NCI-H2107 (cell line): ENCODE measurements around the gene RIMS1.
"Not testable (repeated sequence)": the region's sequence is repeated elsewhere in the genome, so short reads cannot be mapped to it uniquely, and the experiment has no call there.

ENCODE experiments used
- DNase-seq: peaks from one replicate; lab custom pipeline; 2025; lab: John Stamatoyannopoulos, UW

The RIMS1 gene

DNA sequence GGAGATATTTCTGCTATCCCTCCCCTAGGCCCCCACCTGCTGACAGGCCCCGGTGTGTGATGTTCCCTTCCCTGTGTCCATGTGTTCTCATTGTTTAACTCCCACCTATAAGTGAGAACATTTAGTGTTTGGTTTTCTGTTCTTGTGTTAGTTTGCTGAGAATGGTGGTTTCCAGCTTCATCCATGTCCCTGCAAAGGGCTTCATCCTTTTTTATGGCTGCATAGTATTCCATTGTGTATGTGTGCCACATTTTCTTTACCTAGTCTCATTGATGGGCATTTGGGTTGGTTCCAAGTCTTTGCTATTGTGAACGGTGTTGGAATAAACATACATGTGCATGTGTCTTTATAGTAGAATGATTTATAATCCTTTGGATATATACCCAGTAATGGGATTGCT, 448.9 kb downstream of the RIMS1 start:
- DNase-seq: not testable (repeated sequence)

DNA sequence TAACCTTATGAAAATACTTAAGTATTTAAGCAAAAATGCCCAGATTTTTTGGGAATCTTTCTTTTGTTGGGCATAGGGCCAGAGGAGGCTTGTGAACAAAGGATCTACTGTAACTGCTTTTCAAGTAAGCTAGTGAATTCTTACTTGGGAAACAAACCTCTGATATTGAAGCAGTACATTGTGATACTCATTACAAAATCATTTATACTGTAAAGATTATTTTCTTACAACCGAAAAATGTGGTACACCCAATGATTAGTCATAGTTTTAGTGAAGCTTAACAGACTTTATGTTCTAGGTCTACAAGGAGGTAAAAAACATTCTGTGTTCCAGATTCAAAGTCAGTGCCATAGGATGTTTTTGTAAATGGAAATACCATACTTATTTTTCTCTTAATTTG, 462.6 kb downstream of the RIMS1 start:
- no peak for DNase-seq

DNA sequence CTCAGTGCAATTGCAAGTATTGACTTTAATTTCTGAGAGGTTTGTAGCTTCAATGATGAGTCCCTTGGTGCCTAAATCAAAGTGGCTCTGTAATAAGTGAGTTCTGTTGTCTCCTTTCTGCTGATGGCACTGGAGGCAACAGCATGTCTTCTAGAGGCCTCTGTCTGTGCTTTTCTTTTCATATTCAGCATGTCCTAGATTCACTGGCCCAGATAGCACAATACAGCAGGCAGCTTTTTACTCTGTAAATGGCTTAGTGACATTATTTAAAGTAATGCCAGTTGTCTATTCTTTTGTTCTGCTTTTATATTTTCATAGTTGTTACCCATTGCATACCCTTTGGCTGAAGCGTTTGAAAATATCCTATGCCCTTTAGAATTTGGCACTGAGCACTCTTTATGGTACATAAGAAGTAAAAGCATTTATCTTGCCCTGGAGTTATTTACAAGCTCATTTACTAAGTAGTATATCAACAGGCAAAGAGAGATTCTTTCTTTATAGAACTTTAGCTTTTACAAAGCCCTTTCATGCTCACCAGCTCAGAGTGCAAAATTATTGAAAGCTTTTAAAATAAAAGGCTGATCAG, 464.0 kb downstream of the RIMS1 start:
- no peak for DNase-seq

DNA sequence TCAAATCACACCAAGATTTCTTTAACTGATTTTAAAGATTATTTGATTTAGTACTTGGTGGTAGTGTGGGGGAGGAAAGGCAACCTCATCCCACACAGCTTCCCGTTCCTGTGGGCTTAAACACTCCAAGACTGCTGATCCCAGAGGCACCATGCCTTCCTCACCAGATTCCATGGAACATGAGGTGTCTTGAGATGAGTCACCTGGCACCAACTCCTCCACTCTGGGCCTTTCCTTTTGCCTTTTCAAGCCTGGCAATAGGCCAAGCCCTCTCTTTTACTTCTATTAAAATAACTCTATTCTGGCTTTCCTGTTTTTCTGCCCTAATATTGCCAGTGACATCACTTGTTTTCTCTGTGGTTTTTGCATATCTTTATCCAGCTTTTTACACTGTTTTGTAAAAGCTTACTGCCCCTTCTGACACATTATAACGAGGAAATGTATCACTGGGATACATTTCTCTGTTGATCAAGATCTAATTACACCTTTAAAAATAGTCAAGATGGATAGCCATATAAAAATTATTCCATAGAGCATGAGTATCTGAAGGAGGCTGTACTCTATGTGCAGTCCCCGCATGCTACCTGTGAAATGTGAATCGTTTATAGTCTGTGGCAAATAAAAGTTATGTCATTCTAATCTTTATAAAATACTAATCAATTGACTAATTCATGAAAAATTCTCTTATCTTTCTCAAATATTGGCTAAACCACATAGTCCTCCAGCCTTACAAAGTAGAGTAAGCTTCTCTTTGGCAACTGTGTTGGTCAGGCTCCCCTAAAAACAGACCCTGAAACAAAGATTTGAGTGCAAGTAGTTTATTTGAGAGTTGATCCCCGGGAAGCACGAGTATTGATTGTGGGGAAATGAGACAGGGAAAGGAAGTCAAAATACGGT, 477.7 kb downstream of the RIMS1 start:
- no peak for DNase-seq

DNA sequence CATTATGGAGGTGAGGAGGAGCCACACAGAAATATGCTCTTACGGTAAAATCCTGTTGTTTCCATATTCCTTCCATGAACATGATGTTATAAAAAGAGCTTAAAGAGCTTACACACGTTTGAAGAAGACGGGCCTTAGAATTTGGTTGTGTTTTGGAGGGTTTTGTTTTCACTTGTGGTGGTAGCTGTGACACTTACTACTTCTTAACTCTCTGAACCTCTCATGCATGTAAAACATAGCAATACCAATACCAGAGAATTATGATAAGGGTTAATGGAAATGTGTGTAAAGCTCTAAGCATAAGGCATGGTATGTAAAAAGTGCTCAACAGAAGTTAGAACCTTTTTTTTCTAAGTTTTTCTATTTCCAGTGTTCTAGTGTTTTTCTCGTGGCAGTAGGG, 479.4 kb downstream of the RIMS1 start:
- no peak for DNase-seq

DNA sequence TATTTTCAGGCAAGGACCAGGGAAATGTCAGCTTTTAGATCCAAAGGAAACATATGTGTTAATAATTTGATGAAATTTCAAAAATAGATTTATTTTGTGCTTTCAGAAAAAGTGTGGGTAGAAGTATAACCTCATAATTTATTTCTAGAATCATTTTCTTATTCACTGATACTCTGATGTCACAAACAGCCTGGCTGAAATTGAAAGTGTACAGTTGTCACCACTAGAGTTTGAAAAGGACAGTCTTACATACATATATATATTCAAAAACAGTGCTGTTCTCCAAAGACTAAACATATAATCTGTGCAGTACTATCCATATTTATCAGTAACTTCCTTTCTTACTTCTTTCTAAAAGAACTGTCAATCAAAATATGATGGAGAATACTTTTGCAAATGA, 481.1 kb downstream of the RIMS1 start:
- no peak for DNase-seq

DNA sequence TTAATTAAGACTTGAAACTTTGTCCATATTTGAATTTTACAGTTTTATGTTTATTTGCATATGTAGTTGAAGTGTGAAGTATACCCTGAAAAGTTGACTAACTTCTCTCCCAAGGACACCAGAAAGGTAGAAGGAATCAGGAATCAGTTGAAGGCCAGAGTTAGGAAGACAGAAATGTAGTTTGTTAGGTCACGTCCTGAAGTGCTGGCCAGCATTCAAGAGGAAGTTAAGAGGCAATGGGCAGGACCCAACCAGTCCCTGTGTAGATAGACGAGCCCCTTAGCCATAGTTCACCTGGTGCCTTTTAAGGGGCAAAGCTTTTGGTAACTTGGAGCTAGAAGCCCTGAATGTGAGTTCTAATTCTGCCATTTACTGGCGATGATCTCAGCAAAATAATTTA, 485.1 kb downstream of the RIMS1 start:
- DNase-seq: no peak

DNA sequence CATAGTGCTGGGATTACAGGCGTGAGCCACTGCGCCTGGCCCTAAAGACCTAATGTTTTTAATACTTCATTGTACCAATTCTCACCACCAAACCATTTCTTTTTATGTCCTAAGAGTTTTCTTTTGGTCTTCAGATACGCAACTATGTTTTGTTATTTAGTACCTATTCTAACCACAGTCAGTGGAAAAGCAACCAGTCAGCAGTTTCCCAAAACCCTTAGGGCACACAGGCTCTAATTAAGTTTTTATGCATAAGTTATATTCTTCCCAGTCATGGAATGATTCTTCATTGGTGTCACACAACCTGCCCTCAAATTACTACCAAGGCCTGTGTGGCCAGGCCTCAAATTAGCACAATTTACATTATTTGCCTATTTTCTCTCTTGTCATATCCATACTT, 487.8 kb downstream of the RIMS1 start:
- DNase-seq: no peak

DNA sequence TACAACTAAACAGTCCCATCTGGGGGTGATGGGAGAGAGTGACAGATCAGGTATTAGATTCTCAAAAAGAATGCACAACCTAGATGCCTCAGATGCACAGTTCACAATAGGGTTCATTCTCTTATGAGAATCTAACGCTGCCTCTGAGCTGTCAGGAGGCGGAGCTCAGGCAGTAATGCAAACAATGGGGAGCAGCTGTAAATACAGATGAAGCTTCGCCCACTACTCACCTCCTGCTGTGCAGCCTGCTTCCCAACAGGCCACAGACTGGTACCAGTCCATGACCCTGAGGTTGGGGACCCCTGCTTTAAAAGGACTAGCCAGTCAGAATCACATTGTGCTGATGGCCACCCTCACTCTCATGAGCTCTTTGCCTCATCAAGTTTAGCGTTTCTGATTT, 488.5 kb downstream of the RIMS1 start:
- no peak for DNase-seq

DNA sequence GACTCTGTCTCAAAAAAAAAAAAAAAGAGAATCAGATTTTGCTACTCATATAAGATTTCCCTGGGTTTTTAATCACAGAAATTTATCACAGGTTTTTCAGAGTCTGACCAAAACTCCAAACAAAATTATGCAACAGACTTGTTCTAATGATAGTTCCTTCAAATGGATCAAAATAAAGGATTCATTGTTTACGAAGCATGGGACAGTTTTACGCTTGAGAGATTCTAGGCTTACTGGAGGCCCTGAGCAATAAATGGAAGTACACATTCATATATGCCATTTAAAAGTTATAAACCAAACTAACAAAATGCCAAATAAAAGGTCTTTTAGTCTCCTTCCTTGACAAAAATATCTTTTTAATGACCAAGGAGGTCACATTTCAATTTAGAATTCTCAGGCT, 490.4 kb downstream of the RIMS1 start:
- no peak for DNase-seq

DNA sequence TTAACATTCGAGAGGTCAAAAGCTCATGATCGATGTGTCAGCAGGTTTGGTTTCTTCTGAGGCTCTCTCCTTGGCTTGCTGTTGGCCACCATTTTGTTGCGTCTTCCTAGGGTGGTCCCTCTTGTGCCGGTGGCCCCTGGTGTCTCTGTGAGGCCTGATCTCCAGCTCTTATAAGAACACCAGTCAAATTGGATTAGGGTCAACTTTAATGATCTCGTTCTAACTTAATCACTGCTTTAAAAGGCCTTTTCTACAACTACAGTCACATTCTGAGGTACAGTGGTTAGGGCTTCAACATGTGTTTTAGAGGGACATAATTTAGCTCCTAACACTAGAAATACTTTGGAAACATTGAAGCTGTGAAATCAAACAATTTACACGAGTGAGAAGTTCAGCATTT, 494.7 kb downstream of the RIMS1 start:
- no peak for DNase-seq

DNA sequence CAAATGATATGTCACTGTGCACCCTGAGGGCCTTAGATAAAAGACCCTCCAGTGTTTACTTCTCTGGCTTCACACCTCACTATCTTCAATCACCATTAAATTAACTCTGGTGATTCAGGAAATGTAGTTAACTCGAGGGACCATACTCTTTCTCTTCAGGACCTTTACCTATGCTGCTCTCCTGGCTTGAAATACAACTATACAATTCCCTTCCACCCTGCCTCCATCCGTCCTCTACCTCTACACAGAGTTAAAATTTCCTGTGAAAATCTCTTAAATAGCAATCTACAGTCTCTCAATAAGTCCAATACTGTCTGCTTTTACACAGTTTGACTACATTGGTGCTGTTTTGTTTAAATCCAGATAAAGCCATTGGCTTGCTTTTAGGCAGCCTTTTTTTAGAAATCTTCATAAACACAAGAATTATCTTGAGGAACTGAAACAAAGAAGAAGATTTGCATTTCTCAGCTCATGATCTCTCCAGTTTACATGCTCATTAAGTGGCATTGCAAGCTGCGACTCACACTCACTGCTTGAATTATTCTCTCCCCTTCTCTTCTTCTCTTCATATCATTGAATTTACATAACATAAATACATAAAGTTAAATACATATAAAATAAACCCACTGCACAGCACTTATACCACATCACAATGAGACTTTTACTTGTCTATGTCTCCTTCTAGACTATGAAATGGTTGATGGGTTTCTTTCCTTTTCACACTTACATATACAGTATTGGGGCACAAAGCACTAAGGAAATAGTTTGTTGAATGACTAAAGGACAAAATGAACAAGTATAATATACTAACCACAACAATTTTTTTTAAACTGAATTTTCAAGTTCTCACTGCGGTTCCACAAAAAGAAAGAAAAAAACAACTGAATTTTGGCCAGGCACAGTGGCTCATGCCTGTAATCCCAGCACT, 496.5 kb downstream of the RIMS1 start:
- DNase-seq: no peak

DNA sequence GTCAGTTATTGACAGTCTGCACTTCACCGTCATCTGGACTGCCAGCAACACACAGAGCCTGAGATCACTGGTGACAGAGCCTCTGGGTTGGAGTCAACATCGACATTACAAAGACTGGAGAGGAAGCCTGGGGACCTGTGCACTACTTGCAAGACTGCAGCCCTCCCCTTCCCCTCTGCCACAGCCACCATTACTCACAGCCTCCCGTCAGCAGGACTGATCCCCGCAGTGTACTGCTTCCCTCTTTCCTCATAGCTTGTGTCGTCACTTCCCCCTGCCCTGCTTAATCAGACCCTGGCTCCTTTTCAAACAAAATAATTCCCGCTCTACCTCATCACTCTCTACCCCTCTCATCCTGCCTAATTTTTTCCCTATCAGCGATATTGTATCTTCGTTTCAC, 500.0 kb downstream of the RIMS1 start:
- DNase-seq: no peak

DNA sequence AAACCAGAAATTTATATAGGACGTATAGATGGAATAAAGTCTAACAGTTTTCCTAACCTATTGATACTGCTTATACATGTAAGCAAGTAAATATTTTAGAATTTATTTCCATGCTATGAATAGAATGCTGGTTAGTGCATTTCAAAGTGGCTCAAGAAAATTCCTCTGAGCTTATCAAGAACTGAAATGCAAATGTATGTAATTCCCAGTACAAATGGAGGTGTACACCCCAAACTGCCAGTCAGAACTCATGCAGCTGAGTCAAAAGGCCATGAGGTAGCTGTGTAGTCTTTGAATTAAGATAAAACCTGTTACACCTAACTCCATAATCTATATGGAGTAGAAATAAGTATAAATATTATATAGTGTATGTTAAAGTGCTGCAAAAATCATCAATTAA, 503.3 kb downstream of the RIMS1 start:
- no peak for DNase-seq

DNA sequence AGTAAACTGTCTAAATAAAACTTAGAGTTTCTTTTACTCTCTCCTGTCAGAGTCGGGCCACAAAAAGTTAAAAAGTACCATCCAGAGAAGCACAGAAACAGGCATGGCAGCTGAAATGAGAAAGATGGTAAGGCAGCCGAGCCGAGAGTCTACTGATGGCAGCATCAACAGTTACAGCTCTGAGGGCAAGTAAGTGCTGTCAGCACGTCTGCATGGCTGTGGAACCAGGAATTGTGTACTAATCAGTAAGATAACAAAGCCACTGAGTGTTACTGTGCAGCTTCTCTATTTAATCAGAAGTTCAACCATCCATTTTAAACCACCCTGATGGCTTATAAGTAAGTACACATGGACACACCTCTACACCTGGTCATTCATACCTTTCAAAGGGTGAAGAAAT, 504.2 kb downstream of the RIMS1 start:
- no peak for DNase-seq

DNA sequence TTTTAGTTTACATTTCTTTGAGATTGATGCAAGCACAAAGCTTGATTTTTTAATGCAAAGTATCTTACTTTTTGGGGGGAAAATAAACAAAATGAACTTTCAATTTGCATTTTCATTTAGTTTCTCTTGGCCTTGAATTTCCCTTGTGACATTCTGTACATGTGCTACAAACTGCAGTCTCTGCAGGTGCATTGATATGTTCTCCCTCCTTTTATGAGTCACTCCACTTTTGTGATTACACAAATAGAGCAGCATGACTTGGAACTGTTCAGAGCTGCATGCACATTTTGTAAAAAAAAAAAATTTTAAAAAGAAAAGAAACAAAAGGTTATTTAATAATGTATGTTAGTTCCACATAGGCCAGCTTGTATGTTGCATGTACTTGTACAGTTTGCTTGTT, 515.5 kb downstream of the RIMS1 start:
- DNase-seq: no peak

DNA sequence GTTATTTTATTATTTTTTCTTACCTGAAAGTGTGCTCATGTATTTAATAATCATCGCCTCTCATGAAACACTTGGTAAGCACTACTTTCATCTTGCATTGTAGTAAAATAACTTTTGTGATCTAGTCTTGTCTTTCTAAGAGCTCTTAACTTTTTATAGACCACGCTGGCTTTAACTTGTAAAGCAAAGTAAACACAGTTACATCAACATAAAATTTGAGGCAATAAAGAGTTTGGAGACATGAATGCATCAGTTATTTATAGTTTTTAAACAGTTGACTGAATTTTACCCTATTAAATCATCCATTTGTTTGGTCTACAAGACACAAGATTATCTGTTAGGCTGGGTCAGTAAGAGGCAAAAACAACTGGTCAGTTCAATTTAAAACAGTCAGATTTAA, 517.1 kb downstream of the RIMS1 start:
- DNase-seq: no peak

DNA sequence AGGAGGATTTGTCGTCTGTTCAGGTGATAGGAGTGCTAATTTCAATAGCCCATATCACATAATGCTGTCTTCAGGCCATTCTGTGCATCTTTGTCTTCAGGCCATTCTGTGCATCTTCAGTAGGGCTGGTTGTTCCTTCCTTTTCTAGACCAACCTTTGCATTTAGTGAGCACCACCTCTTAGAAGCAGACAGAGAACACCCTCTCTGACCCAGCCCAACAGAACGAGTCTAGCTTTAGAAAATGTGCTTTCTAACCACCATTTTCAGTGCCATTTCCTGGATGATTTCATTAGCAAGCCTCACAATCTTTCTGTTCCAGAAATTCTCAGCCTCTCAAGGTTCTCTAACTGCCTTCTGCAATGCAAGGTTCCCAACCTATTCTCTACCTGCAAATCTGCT, 520.2 kb downstream of the RIMS1 start:
- DNase-seq: no peak

DNA sequence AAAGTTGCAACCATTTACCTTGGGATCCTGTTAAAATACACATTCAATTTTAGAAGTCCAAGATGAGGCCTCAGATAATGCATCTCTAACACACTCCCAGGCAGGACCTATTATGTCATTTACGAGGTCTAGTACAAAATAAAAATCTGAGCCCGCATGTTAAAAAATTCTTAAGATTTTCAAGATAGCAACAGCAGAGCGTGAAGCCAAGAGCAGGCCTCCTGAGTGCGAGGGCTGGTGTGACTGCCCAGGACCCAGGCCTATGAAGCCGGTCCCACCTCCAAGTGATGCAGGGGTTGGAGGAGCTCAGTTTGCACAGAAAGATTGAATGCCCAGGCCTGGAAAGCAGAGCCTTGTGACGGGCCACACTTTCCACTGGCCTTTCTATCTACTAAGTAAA, 524.4 kb downstream of the RIMS1 start:
- DNase-seq: no peak

DNA sequence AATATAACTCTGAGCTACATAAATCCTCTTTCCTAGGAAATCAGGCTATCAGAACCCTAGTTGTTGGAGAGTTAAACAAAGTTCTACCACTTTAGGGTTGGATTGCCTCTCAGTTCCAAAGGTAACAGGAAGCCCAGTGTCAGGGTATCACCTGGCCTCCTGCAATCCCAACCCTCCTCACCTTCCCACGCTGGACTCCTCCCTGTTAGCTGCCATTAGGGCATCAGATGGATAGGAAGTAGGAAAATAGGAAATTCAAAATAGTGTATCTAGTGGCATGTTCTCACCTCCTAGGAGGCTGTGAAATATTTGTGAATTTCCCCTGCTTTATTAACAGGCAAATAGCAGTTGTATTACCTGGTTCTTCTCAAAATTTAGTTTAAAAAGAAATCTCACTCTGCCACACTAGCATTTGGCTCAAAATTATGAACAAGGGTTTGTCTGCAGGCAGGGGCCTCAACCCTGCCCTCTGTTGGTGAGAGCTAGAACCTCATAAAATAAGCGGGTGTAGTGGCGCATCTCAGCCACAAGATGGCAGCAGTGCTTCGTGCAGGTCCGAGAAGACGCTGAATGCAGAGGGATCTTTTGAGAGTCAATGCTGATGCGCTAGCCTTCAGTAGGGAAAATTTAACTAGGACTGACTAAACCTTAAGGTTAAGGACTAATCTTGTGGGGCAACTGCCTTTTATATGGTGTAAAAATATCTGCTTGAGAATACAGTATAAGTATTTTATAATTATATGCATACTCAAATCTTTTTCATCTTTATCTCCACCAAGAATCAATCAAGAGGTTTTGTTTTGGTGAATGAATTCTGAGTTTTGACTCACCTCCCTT, 525.7 kb downstream of the RIMS1 start:
- peak; percentile 65 for DNase-seq

DNA sequence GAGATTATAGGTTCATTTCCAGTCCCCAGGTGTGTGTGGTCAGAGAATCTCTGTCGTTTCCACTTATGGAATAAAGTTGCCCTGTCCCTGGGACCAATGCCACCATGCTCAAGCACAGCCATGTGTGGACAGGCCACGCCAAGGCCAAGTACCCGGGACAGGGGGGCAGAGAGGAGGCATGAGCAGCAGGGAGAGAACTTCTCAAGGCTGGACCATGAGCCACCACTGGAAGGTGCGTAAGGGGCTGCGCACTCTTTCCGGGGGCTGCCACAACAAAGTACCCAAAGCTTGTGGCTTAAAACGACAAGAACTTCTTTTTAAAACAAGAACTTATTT, 526.3 kb downstream of the RIMS1 start:
- no peak for DNase-seq

DNA sequence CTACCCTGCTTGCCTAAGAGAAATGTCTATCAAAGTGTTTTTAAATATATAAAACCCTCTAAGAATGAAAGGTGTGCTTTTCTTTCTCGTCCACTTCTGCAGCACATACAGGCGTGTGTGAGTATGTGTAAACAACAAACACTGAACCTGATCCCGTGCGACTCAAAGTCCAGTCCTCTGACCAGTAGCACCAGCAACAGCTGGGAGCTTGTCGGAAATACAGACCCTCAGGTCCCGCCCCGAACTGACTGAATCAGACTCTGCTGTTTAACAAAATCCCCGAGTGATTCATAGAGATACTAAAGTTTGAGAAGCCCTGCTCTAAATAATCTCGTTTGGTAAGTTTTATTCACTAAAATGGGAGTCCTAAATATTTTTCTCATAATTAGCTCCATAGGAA, 527.5 kb downstream of the RIMS1 start:
- DNase-seq: no peak
